ENCODE measurements around the gene LTBP2.

- TF ChIP-seq, protein P1, sequence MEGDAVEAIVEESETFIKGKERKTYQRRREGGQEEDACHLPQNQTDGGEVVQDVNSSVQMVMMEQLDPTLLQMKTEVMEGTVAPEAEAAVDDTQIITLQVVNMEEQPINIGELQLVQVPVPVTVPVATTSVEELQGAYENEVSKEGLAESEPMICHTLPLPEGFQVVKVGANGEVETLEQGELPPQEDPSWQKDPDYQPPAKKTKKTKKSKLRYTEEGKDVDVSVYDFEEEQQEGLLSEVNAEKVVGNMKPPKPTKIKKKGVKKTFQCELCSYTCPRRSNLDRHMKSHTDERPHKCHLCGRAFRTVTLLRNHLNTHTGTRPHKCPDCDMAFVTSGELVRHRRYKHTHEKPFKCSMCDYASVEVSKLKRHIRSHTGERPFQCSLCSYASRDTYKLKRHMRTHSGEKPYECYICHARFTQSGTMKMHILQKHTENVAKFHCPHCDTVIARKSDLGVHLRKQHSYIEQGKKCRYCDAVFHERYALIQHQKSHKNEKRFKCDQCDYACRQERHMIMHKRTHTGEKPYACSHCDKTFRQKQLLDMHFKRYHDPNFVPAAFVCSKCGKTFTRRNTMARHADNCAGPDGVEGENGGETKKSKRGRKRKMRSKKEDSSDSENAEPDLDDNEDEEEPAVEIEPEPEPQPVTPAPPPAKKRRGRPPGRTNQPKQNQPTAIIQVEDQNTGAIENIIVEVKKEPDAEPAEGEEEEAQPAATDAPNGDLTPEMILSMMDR (conservative IDR thresholded peaks at IDR 0.05; ENCODE audit: low read depth, low read length): no peak
- no peak for TF ChIP-seq EZH2 (IDR thresholded peaks at IDR 0.05; ENCODE audit: low read length, unreplicated experiment)
Observed at GRCh38 chr14:74601982-74602381, 10.1 kb downstream of the LTBP2 start.
